ENCODE results near the gene ZNF560. TPM values are rescaled to one million over a fixed set of nuclear protein-coding genes. Genes with fewer than 3 reads are reported as not detected.

ZNF560 gene
- total and polyA plus RNA-seq, 9 of the 15 experiments (the other 6 are each of a cell fraction or from before 2014, with no cell fraction given) = 0.04 to 0.18 (median 0.05) TPM; not detected in 3

DNA sequence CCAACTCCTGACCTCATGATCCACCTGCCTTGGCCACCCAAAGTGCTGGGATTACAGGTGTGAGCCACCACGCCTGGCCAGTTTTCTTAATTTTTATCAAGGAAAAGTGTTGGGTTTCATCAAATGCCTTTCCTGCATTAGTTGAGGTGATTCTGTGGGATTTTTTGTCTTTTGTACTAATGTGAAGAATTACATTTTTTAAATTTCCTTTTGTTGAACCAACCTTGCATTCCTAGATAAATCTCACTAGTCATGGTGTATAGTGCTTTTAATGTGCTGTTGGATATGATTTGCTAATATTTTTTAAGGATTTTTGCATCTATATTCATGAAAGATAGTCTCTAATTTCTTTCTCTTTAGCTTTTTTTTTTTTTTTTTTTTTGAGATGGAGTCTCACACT is 2.4 kb upstream of the ZNF560 start:
- FAIRE-seq = no peak

GRCh38 chr19:9494096-9494495 is 4.3 kb downstream of the ZNF560 start:
- no peak for TF ChIP-seq FOXK1 (CRISPR knock-in tag; IDR thresholded peaks at IDR 0.05; ENCODE audit: borderline replicate concordance)
- no peak for TF ChIP-seq SMAD2 (IDR thresholded peaks at IDR 0.05; ENCODE audit: low read depth, low read length)
- TF ChIP-seq ELK1 (CRISPR knock-in tag; IDR thresholded peaks at IDR 0.05) = no peak
- peak; percentile 26; the same call in 1 of the 2 replicates for TF ChIP-seq C11orf30 (IDR thresholded peaks at IDR 0.05; ENCODE audit: low read depth)
- peak; percentile 60 for TF ChIP-seq ZNF316 (IDR thresholded peaks at IDR 0.05)
- TF ChIP-seq MAFK (IDR thresholded peaks at IDR 0.05; ENCODE audit: low read length) = peak; percentile 61
- TF ChIP-seq MAFF (IDR thresholded peaks at IDR 0.05; ENCODE audit: low read length) = peak; percentile 53; the same call in 1 of the 2 replicates
- 0 out of 2 replicates have a peak, but pooled peaks have one; percentile 15 for TF ChIP-seq MAFG (tag; conservative IDR thresholded peaks at IDR 0.05)
- Histone ChIP-seq H3K4me2 (ENCODE audit: insufficient read depth, low read length) (no peak overlapping the region), H3K36me3 (ENCODE audit: control insufficient read depth, insufficient read depth, low read length) (no peaks in the 10 kb centered on the region), H2AFZ (ENCODE audit: low read depth, low read length) (no peak overlapping the region), H3K4me1 (replicated peaks in 1 of 2; ENCODE audit: control insufficient read depth in 2 of 2, insufficient read depth in 2 of 2, low read length in 2 of 2) (no peaks in the 10 kb centered on the region), H4K20me1 (replicated peaks; ENCODE audit: control insufficient read depth, insufficient read depth, low read length) (no peaks in the 10 kb centered on the region), H3K27me3 (ENCODE audit: control insufficient read depth in 2 of 2, insufficient read depth in 2 of 2, low read length in 2 of 2) (no peaks in the 10 kb centered on the region), H3K9me1 (ENCODE audit: control insufficient read depth, insufficient read depth, low read length) (no peaks in the 10 kb centered on the region), H3K9me3 (replicated peaks; ENCODE audit: control insufficient read depth, insufficient read depth, low read depth, low read length) (peaks cover 4% of the 10 kb centered on the region; the same call in 1 of the 2 replicates), H3K4me3 (no peak overlapping the region), H3K79me2 (ENCODE audit: control insufficient read depth, insufficient read depth, low read length) (no peaks in the 10 kb centered on the region), H3K9ac (ENCODE audit: insufficient read depth in 1 of 2, low read depth in 2 of 2, low read length in 2 of 2) (no peak overlapping the region), H3K27ac (ENCODE audit: extremely low read depth, low read depth, low read length) (no peak overlapping the region)
- in situ Hi-C loops (cut with MboI) = no loop called here
- WGBS (ENCODE audit: insufficient coverage, low coverage, missing lambda C conversion rate) = 0% methylated on average over 2 of the region's 2 CpGs
- ChIA-PET CTCF (ENCODE audit: low intra/inter-chr PET ratio) (no interaction called here), POLR2A (no interaction called here)
- intact Hi-C loops (cut with micrococcal nuclease) = no loop called here
- no peak for DNase-seq (ENCODE audit: extremely low read depth in 1 of 4, low spot score in 3 of 4)
- BruUV-seq (replicated peaks) = no TSS peak
- FAIRE-seq = no peak
- ATAC-seq = no peak

More for the DNA sequence above, 2.4 kb upstream of the ZNF560 start:
- POLR2A ChIA-PET = no interaction called here
- Histone ChIP-seq H3K9me1 (ENCODE audit: control insufficient read depth, insufficient read depth, low read length) (no peaks in the 10 kb centered on the region), H3K9ac (ENCODE audit: insufficient read depth in 1 of 2, low read depth in 2 of 2, low read length in 2 of 2) (no peak overlapping the region), H3K36me3 (ENCODE audit: control insufficient read depth, insufficient read depth, low read length) (no peaks in the 10 kb centered on the region), H4K20me1 (replicated peaks; ENCODE audit: control insufficient read depth, insufficient read depth, low read length) (no peaks in the 10 kb centered on the region), H3K27ac (ENCODE audit: extremely low read depth, low read depth, low read length) (no peak overlapping the region), H3K79me2 (ENCODE audit: control insufficient read depth, insufficient read depth, low read length) (no peaks in the 10 kb centered on the region), H3K27me3 (ENCODE audit: control insufficient read depth in 2 of 2, insufficient read depth in 2 of 2, low read length in 2 of 2) (no peaks in the 10 kb centered on the region), H3K4me1 (replicated peaks in 1 of 2; ENCODE audit: control insufficient read depth in 2 of 2, insufficient read depth in 2 of 2, low read length in 2 of 2) (no peaks in the 10 kb centered on the region), H2AFZ (ENCODE audit: low read depth, low read length) (no peak overlapping the region), H3K4me2 (ENCODE audit: insufficient read depth, low read length) (no peak overlapping the region), H3K4me3 (no peak overlapping the region), H3K9me3 (replicated peaks; ENCODE audit: control insufficient read depth, insufficient read depth, low read depth, low read length) (peaks cover 4% of the 10 kb centered on the region)
- ATAC-seq (no peak), DNase-seq (ENCODE audit: extremely low read depth in 1 of 4, low spot score in 3 of 4) (no peak)
- CTCF ChIA-PET (ENCODE audit: low intra/inter-chr PET ratio) = no interaction called here
- in situ Hi-C loops (cut with MboI) = no loop called here
- TF ChIP-seq, protein P1, sequence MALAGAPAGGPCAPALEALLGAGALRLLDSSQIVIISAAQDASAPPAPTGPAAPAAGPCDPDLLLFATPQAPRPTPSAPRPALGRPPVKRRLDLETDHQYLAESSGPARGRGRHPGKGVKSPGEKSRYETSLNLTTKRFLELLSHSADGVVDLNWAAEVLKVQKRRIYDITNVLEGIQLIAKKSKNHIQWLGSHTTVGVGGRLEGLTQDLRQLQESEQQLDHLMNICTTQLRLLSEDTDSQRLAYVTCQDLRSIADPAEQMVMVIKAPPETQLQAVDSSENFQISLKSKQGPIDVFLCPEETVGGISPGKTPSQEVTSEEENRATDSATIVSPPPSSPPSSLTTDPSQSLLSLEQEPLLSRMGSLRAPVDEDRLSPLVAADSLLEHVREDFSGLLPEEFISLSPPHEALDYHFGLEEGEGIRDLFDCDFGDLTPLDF (CRISPR knock-in tag; IDR thresholded peaks at IDR 0.05) = no peak
- peak; percentile 94 for TF ChIP-seq ZNF324 (CRISPR knock-in tag; IDR thresholded peaks at IDR 0.05)
- intact Hi-C loops (cut with micrococcal nuclease) = no loop called here
- BruUV-seq (replicated peaks) = no TSS peak
- WGBS (ENCODE audit: insufficient coverage, low coverage, missing lambda C conversion rate) = 0% methylated on average over 1 of the region's 1 CpG

Measured in K562 (cell line).